KMS-11 (cell line): Measurements from ENCODE around the gene SMAD7.
"Not testable (repeated sequence)": the region's sequence is repeated elsewhere in the genome, so short reads cannot be mapped to it uniquely, and the experiment has no call there.

ENCODE experiments used
- H2AFZ ChIP-seq: fragments of 200-600 bp; sonication (generic); 2 replicates; pipeline ENCODE4 v1.6.1; 2016; ENCODE audit warnings: antibody characterized with exemption, mixed run types, low read depth
- H3K27ac ChIP-seq: fragments of 200-600 bp; sonication (generic); 2 replicates; pipeline ENCODE4 v1.6.1; 2016; ENCODE audit warnings: mild to moderate bottlenecking, mixed run types
- H3K27me3 ChIP-seq: fragments of 200-600 bp; sonication (generic); 2 replicates; pipeline ENCODE4 v1.6.1; 2017; ENCODE audit warnings: mild to moderate bottlenecking, low read depth, mixed run types, moderate library complexity; ENCODE audit not compliant: insufficient read depth
- H3K36me3 ChIP-seq: fragments of 200-600 bp; sonication (generic); 2 replicates; pipeline ENCODE4 v1.6.1; 2017; ENCODE audit warnings: mild to moderate bottlenecking, mixed run types; ENCODE audit not compliant: insufficient read depth
- H3K4me1 ChIP-seq: fragments of 200-600 bp; sonication (generic); 2 replicates; pipeline ENCODE4 v1.6.1; 2016; ENCODE audit warnings: mild to moderate bottlenecking, low read depth, mixed run types; ENCODE audit not compliant: poor library complexity, severe bottlenecking
- H3K4me2 ChIP-seq: fragments of 200-600 bp; sonication (generic); 2 replicates; pipeline ENCODE4 v1.7.0; 2016; ENCODE audit warnings: mild to moderate bottlenecking, mixed run types
- H3K4me3 ChIP-seq: fragments of 200-600 bp; sonication (generic); IDR thresholded peaks from 2 replicates; pipeline ENCODE4 v1.6.1; 2017; ENCODE audit warnings: low read depth, low read length, mixed read lengths; ENCODE audit not compliant: insufficient read depth
- H3K79me2 ChIP-seq: fragments of 200-600 bp; sonication (generic); 2 replicates; pipeline ENCODE4 v1.6.1; 2016; ENCODE audit warnings: low read depth, mixed run types; ENCODE audit not compliant: insufficient read depth
- H3K9ac ChIP-seq: fragments of 200-600 bp; sonication (generic); 2 replicates; pipeline ENCODE4 v1.6.1; 2016; ENCODE audit warnings: mild to moderate bottlenecking, mixed run types
- H4K20me1 ChIP-seq: fragments of 200-600 bp; sonication (generic); 2 replicates; pipeline ENCODE4 v1.6.1; 2016; ENCODE audit warnings: mild to moderate bottlenecking, mixed run types; ENCODE audit not compliant: insufficient read depth
- TF ChIP-seq, protein P1 (sequence below): fragments of 200-600 bp; sonication (generic); conservative IDR thresholded peaks from 2 replicates; pipeline ENCODE4 v1.6.1; 2017; ENCODE audit warnings: low read depth, mild to moderate bottlenecking, antibody characterized with exemption, low read length, moderate library complexity, mixed read lengths

Gene SMAD7

DNA sequence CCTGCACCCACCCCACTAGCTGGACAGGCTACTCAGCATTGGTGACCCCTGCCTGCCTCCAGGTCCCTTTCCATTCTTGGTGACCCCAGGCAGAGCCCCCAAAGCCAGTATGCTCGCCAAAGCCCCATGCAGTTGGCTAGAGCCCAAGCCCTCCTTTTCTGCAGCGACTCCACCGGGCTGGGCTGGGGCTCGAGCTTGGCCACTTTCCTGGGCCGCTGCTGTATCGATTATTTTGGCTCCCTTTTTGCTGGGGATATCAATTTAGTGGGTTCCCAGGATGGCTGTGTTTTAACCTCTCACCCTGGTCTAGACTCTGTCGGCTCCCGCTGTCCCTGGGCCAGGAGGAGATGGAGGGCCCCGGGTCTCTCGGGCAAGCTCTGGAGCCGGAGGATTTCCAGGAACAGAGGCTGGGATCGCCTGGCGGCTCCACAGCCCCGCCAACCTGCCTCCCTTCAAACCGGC is 76.0 kb downstream of the SMAD7 start:
- Histone ChIP-seq H3K36me3 (no peaks in the 10 kb centered on the region), H3K79me2 (no peaks in the 10 kb centered on the region), H3K4me3 (no peak overlapping the region), H3K9ac (no peak overlapping the region), H2AFZ (no peak overlapping the region), H3K4me2 (no peak overlapping the region), H3K4me1 (peaks cover 6% of the 10 kb centered on the region), H4K20me1 (no peaks in the 10 kb centered on the region), H3K27ac (no peak overlapping the region), H3K27me3 (no peaks in the 10 kb centered on the region)
- TF ChIP-seq, protein P1, sequence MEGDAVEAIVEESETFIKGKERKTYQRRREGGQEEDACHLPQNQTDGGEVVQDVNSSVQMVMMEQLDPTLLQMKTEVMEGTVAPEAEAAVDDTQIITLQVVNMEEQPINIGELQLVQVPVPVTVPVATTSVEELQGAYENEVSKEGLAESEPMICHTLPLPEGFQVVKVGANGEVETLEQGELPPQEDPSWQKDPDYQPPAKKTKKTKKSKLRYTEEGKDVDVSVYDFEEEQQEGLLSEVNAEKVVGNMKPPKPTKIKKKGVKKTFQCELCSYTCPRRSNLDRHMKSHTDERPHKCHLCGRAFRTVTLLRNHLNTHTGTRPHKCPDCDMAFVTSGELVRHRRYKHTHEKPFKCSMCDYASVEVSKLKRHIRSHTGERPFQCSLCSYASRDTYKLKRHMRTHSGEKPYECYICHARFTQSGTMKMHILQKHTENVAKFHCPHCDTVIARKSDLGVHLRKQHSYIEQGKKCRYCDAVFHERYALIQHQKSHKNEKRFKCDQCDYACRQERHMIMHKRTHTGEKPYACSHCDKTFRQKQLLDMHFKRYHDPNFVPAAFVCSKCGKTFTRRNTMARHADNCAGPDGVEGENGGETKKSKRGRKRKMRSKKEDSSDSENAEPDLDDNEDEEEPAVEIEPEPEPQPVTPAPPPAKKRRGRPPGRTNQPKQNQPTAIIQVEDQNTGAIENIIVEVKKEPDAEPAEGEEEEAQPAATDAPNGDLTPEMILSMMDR, result no peak

DNA sequence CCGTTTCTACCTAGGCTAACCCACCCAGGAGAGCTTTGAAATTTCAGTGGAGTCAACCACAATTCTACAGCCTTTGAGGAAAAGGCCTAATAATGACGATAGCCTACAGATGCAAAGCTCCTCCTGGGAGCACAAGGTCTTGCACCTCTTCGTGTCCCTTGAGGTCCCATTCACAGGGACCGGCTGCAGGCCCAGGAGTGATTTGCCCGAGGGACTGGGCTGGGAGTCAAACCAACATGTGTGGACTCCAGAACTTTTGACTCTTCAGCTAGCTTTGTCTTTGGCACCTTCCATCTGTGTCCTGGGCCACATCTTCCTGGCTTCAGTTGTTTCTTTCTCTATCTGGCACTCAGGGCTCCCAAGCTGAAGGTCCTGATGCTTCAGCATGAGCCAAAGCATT is 76.5 kb downstream of the SMAD7 start:
- TF ChIP-seq, protein P1, result no peak
- Histone ChIP-seq H3K27me3 (no peaks in the 10 kb centered on the region), H4K20me1 (no peaks in the 10 kb centered on the region), H3K79me2 (no peaks in the 10 kb centered on the region), H3K27ac (no peak overlapping the region), H3K9ac (no peak overlapping the region), H3K4me2 (no peak overlapping the region), H3K4me1 (peaks cover 11% of the 10 kb centered on the region), H2AFZ (no peak overlapping the region), H3K4me3 (no peak overlapping the region), H3K36me3 (no peaks in the 10 kb centered on the region)

DNA sequence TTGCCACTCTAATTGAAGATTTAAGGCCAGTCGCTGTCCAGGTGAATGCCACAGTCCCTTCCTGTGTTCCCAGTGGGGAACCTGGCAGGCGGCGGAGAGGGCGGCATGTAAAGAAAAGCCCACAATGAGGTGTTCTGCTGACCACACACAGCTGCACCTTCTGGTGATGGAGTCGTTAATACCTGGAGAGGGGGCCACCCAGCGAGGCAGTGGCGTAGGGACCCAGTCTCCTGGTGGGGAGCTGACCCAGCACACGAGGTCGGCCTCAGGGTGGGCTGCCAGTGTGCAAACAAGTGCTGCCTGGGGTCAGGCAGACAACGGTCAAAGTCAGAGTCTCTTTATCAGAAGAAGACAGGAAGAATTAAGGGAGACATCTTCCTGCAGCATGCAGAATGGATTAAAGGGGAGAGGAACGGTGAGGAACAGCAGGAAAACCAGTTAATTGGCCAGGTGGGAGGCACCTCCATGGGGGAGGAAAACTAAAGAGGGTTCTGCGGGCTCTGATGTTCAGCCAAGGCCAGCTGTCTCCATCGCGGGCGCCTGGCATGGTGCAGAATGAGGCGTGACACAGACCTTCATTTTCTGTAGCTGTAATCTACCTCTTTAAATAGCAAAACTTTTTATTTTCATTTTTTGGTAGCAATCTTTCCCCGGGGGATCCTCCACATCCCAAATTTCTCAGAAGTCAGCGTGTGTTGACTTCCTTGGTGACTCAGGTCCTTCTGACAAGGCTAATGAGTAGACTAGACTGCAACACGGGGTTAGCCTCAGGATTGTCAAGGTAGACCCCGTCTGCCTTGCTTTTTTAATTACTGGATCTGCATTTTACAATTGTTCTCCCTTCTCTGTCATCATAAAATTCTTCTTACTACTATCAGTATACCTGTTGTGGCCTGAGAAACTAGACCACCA is 78.3 kb downstream of the SMAD7 start:
- Histone ChIP-seq H3K79me2 (no peaks in the 10 kb centered on the region), H3K9ac (no peak overlapping the region), H3K36me3 (no peaks in the 10 kb centered on the region), H3K4me2 (no peak overlapping the region), H4K20me1 (no peaks in the 10 kb centered on the region), H3K4me3 (no peak overlapping the region), H3K27ac (no peak overlapping the region), H3K27me3 (no peaks in the 10 kb centered on the region), H2AFZ (no peak overlapping the region), H3K4me1 (peaks cover 28% of the 10 kb centered on the region)
- TF ChIP-seq, protein P1, result no peak

DNA sequence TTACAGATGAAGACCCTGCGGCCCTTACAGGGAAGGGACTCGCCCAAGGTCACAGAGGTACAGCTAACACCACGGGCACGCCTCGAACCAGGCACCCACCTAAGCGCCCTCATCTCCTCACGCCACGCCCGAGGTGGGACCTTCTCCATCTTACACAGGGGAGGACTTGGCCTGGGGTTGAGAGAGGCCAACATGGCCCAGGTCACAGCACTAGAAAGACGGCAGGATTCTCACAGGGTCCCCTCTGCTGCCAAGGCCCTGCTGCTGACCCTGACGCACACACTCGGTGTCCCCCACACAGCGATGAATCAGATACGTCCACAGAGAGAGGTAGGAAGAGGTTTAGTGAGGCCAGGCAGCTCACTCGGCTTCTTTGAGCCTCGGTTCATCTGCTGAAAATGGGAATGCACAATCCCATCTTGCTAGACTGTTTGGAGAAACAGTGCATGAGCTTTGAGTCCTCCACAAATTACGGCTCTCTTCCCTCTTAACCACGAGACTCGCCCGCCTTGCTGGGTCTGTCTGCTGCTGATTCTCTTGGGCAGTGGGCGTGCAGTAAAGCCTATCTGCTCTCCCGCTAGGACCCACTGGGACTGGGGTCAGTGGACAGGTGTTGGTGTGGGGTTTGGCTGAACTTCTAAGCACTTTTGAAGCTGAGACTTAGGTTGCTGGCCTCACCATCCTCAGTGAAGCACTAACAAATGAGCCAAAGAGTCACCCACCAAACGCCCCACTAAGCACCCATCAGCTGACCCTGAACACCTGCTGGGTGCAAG is 79.2 kb downstream of the SMAD7 start:
- Histone ChIP-seq H4K20me1 (no peaks in the 10 kb centered on the region), H3K36me3 (no peaks in the 10 kb centered on the region), H3K9ac (no peak overlapping the region), H3K4me2 (no peak overlapping the region), H2AFZ (no peak overlapping the region), H3K27ac (no peak overlapping the region), H3K4me1 (peaks cover 37% of the 10 kb centered on the region), H3K4me3 (no peak overlapping the region), H3K27me3 (no peaks in the 10 kb centered on the region), H3K79me2 (no peaks in the 10 kb centered on the region)
- TF ChIP-seq, protein P1, result no peak

DNA sequence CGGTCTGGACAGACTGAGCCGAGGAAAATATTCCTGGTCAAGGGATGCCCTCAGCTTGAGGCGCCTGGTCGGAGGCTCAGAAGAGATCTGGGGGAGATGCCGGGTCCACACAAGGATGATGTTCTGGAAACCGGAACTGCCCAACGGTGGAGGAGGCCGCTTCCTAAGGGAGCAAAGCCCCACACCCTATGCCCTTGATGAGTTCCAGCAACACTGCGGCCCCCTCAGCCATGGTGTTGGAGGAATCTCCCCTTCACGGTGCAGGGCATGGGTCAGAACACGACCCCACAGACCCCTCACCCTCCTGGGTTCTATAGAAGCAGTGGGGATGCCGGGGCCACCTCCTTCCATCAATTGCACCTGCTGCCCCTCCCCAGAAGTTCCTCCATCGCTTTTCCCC is 79.8 kb downstream of the SMAD7 start:
- H3K4me1 ChIP-seq, result peaks cover 44% of the 10 kb centered on the region
- not testable (repeated sequence) for H3K27me3 ChIP-seq, H3K9ac ChIP-seq, H3K4me2 ChIP-seq, H3K4me3 ChIP-seq, H2AFZ ChIP-seq, H3K79me2 ChIP-seq, H4K20me1 ChIP-seq, H3K36me3 ChIP-seq, H3K27ac ChIP-seq
